Measurements from ENCODE around the gene METTL4. TPM values are rescaled to one million over a fixed set of nuclear protein-coding genes. Genes with fewer than 3 reads are reported as not detected.

The METTL4 gene
- total and polyA plus RNA-seq, 2 donors (not counting 3 experiments of a cell fraction or from before 2014, with no cell fraction given), result 8.3 to 17.4 TPM

- Histone ChIP-seq H3K4me2 (ENCODE audit: insufficient read depth, low read length) (peak overlapping the region; percentile 84), H3K9me1 (replicated peaks; ENCODE audit: control insufficient read depth, extremely low read depth, insufficient read depth, low read length) (no peaks in the 10 kb centered on the region), H3K36me3 (ENCODE audit: control insufficient read depth in 2 of 2, extremely low read depth in 1 of 2, insufficient read depth in 2 of 2, low read length in 2 of 2) (no peaks in the 10 kb centered on the region), H3K9ac (replicated peaks; ENCODE audit: extremely low read depth, insufficient read depth, low read length) (peak overlapping the region; percentile 84), H3K27me3 (ENCODE audit: control insufficient read depth in 2 of 2, insufficient read depth in 2 of 2, low read length in 2 of 2) (no peaks in the 10 kb centered on the region), H3K79me2 (ENCODE audit: control insufficient read depth, insufficient read depth, low read length) (no peaks in the 10 kb centered on the region), H3K9me3 (replicated peaks; ENCODE audit: control insufficient read depth, insufficient read depth, low read length) (no peaks in the 10 kb centered on the region), H4K20me1 (replicated peaks; ENCODE audit: control insufficient read depth, extremely low read depth, insufficient read depth, low read length) (no peaks in the 10 kb centered on the region), H3K27ac (ENCODE audit: insufficient read depth, low read depth, low read length) (peak overlapping the region; percentile 100), H3K4me1 (ENCODE audit: control insufficient read depth, extremely low read depth, insufficient read depth, low read length) (peaks cover 26% of the 10 kb centered on the region), H2AFZ (ENCODE audit: low read depth, low read length) (no peak overlapping the region), H3K4me3 (replicated peaks in 1 of 3; ENCODE audit: insufficient read depth in 1 of 3, low read depth in 1 of 3, low read length in 3 of 3) (no peak overlapping the region)
- no TSS peak for BruUV-seq (replicated peaks)
- FAIRE-seq, result peak; percentile 79
- dilution Hi-C loops (cut with MboI; ENCODE audit: extremely low pct_ligation_motif_present, low sequenced_read_pairs), result no loop called here
- peak; percentile 88 for DNase-seq (ENCODE audit: low read depth, low spot score)
- intact Hi-C loops (cut with micrococcal nuclease), result loop anchor here (10.0 kb wide), 1 partner anchor 100 kb away; no protein-coding TSS in a partner anchor
- CTCF ChIA-PET, result interaction anchor here (1.6 kb wide), 1 partner anchor 27 kb away, joined by 5 read pairs; no protein-coding TSS in a partner anchor
- TF ChIP-seq CTCF (IDR thresholded peaks at IDR 0.05; ENCODE audit: extremely low read depth in 1 of 2, insufficient read depth in 1 of 2, low read depth in 1 of 2, low read length in 2 of 2) (no peak), JUN (IDR thresholded peaks at IDR 0.05; ENCODE audit: borderline replicate concordance, insufficient read depth, insufficient read length, low read depth) (peak; percentile 94), MAX (IDR thresholded peaks at IDR 0.05; ENCODE audit: insufficient read depth, insufficient read length) (no peak), EZH2 (IDR thresholded peaks at IDR 0.05; ENCODE audit: borderline replicate concordance, low read depth, low read length, severe bottlenecking) (no peak), POLR2AphosphoS5 (IDR thresholded peaks at IDR 0.05; ENCODE audit: insufficient read depth, low read depth, low read length) (peak; percentile 50), MYC (IDR thresholded peaks at IDR 0.05; ENCODE audit: low read depth, low read length) (no peak), POLR2A (IDR thresholded peaks at IDR 0.05; ENCODE audit: low read depth, low read length) (no peak), GATA2 (IDR thresholded peaks at IDR 0.05; ENCODE audit: insufficient read depth, insufficient read length, low read depth, low read length) (peak; percentile 83), FOS (IDR thresholded peaks at IDR 0.05; ENCODE audit: borderline replicate concordance, insufficient read depth, low read length) (peak; percentile 94)
- POLR2A ChIA-PET, result no interaction called here
Measured at GRCh38 chr18:2515171-2515787, 56.0 kb downstream of the METTL4 start.

Measured in endothelial cell of umbilical vein (primary cell).